Measurements from ENCODE around the gene CREG2.

Gene CREG2

GRCh38 chr2:101409699-101410098, 22.4 kb upstream of the CREG2 start:
- no peak for DNase-seq (ENCODE audit: low spot score)

- no peak for DNase-seq (ENCODE audit: low spot score)
These were observed 21.6 kb upstream of the CREG2 start for GRCh38 chr2:101408925-101409324.

GRCh38 chr2:101405351-101405899, 18.1 kb upstream of the CREG2 start:
- no peak for DNase-seq (ENCODE audit: low spot score)

- no peak for DNase-seq (ENCODE audit: low spot score)
These were observed 16.4 kb upstream of the CREG2 start for GRCh38 chr2:101403745-101404144.

- DNase-seq (ENCODE audit: low spot score): no peak
These were observed 15.3 kb upstream of the CREG2 start for GRCh38 chr2:101402630-101403029.

- no peak for DNase-seq (ENCODE audit: low spot score)
These were observed 14.6 kb upstream of the CREG2 start for GRCh38 chr2:101401906-101402305.

GRCh38 chr2:101401326-101401665, 14.0 kb upstream of the CREG2 start:
- no peak for DNase-seq (ENCODE audit: low spot score)

- DNase-seq (ENCODE audit: low spot score): no peak
These were observed 13.4 kb upstream of the CREG2 start for GRCh38 chr2:101400506-101401325.

- DNase-seq (ENCODE audit: low spot score): no peak
These were observed 12.7 kb upstream of the CREG2 start for GRCh38 chr2:101400048-101400447.

GRCh38 chr2:101399021-101399799, 11.9 kb upstream of the CREG2 start:
- DNase-seq (ENCODE audit: low spot score): no peak

- no peak for DNase-seq (ENCODE audit: low spot score)
These were observed 11.0 kb upstream of the CREG2 start for GRCh38 chr2:101398116-101398821.

- no peak for DNase-seq (ENCODE audit: low spot score)
These were observed 9.0 kb upstream of the CREG2 start for GRCh38 chr2:101396316-101396717.

GRCh38 chr2:101395545-101396315, 8.4 kb upstream of the CREG2 start:
- no peak for DNase-seq (ENCODE audit: low spot score)

GRCh38 chr2:101388232-101388631, 929 bp upstream of the CREG2 start:
- DNase-seq (ENCODE audit: low spot score): no peak

- DNase-seq (ENCODE audit: low spot score): no peak
These were observed 628 bp downstream of the CREG2 start for GRCh38 chr2:101386599-101387150.

- no peak for DNase-seq (ENCODE audit: low spot score)
These were observed 4.2 kb downstream of the CREG2 start for GRCh38 chr2:101383016-101383541.

- no peak for DNase-seq (ENCODE audit: low spot score)
These were observed 4.9 kb downstream of the CREG2 start for GRCh38 chr2:101382442-101382841.

- DNase-seq (ENCODE audit: low spot score): no peak
These were observed 6.9 kb downstream of the CREG2 start for GRCh38 chr2:101380376-101380775.

GRCh38 chr2:101379091-101379490, 8.2 kb downstream of the CREG2 start:
- DNase-seq (ENCODE audit: low spot score): no peak

- DNase-seq (ENCODE audit: low spot score): no peak
These were observed 11.7 kb downstream of the CREG2 start for GRCh38 chr2:101375653-101376052.

Data from SK-N-DZ (cell line).